Gastrocnemius medialis (tissue), 4 donors: ENCODE data around the gene GGT7.

Experiments used
- POLR2A ChIP-seq, 2 donors: fragments of 450-650 bp; IDR thresholded peaks; one replicate each; pipeline ENCODE4 v1.6.1; 2017; ENCODE audit warnings: antibody characterized with exemption in 2 of 2, mild to moderate bottlenecking in 2 of 2, moderate library complexity in 2 of 2
- TF ChIP-seq, protein P1 (sequence below), 5 experiments: fragments of 450-650 bp in 3 of 5; fragments of 200-600 bp in 2 of 5; sonication (generic) in 2 of 5; IDR thresholded peaks in 4 of 5; conservative IDR thresholded peaks in 1 of 5; 1 replicate in 4 of 5; 2 replicates in 1 of 5; pipeline ENCODE4 v1.5.1; 2016 to 2019; ENCODE audit warnings: antibody characterized with exemption in 5 of 5, mild to moderate bottlenecking in 3 of 5, moderate library complexity in 3 of 5

DNA sequence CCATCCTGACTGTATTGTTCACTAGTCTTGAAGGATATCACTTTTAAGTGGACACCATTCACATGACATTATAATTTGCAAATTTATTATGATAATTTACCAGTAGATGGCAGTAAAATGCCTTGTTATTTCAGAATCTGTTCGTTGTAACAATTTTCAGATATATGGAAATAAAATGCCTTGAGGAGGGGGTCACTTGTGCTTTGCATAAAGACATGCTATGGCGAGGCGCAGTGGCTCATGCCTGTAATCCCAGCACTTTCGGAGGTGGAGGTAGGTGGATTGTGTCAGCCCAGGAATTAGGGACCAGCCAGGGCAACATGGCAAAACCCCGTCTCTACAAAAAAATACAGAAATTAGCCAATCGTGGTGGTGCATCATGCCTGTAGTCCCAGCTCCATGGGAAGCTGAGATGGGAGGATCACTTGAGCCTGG is 38.2 kb downstream of the GGT7 start:
- no peak for TF ChIP-seq POLR2A (IDR thresholded peaks at IDR 0.05)
- TF ChIP-seq, protein P1, sequence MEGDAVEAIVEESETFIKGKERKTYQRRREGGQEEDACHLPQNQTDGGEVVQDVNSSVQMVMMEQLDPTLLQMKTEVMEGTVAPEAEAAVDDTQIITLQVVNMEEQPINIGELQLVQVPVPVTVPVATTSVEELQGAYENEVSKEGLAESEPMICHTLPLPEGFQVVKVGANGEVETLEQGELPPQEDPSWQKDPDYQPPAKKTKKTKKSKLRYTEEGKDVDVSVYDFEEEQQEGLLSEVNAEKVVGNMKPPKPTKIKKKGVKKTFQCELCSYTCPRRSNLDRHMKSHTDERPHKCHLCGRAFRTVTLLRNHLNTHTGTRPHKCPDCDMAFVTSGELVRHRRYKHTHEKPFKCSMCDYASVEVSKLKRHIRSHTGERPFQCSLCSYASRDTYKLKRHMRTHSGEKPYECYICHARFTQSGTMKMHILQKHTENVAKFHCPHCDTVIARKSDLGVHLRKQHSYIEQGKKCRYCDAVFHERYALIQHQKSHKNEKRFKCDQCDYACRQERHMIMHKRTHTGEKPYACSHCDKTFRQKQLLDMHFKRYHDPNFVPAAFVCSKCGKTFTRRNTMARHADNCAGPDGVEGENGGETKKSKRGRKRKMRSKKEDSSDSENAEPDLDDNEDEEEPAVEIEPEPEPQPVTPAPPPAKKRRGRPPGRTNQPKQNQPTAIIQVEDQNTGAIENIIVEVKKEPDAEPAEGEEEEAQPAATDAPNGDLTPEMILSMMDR (IDR thresholded peaks at IDR 0.05 in 4 of 5, conservative IDR thresholded peaks at IDR 0.05 in 1 of 5), result peak; percentile 38 to 53 (median 49)
